Stimulated activated CD8-positive, alpha-beta memory T cell treated with anti-CD3 and anti-CD28 coated beads, Interleukin-7, amount 100 ng/mL, for 1 hour (primary cell): ENCODE measurements around the gene FNDC3B.

Source experiments
- DNase-seq, 2 donors: peaks; one replicate each; pipeline ENCODE4 v3.0.0-alpha.2; 2020; ENCODE audit warnings: low read depth in 2 of 2

The FNDC3B gene

DNA sequence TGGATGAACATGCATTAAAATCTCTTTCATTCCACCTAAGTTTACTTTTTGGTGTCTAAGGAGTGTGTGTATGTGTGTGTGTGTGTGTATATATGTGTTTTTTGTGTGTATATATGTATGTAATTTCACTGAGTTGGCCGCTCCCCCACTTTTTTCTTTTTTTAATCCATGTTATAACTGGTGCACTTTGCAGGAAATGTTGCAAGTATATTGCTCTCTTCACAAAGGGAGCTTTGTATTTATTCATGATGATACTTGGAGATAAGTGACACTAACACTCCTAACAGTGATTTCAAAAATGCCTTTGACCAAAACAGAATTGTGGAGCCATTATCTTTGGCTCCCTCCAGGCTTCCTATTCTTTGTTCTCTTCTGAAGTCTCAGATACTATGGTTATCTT, 95.8 kb downstream of the FNDC3B start:
- no peak for DNase-seq

DNA sequence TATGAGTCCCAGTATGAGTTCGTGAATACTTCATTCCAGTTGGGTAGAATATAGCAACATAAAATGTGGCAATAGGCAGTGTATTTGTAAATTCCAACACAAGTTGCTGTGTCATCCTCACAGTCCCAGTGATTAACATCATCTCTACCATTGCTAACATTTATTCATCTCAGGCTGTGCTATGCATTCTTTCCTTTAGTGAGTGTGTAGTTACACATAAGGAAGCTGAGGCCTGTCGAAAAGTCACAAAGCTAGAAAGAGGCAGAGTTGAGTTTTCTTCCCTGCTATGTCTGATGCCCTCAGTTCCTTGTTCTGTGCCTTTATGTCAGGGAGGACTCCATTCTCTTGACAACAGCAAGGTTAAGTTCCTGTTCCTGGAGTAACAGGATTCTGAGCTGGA, 96.4 kb downstream of the FNDC3B start:
- no peak for DNase-seq

DNA sequence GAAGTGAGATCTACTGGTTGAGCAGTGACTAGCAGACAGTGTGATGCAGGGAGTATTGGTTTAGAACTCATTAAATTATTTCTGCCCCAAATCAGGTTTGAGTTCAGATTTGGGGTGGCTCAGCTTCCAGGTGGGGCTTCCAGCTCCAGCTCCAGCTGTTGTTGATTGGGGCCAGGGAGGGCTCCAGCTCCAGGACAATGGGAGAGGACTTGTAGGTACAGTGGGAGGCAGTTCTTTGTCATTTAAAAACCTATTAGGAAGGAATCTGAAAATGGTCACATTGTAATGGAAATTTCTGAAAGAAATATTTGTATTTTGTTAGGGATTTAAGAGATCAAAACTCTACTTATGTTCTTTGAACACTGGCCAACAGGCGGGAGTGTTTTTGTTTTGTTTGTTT, 97.0 kb downstream of the FNDC3B start:
- no peak for DNase-seq

DNA sequence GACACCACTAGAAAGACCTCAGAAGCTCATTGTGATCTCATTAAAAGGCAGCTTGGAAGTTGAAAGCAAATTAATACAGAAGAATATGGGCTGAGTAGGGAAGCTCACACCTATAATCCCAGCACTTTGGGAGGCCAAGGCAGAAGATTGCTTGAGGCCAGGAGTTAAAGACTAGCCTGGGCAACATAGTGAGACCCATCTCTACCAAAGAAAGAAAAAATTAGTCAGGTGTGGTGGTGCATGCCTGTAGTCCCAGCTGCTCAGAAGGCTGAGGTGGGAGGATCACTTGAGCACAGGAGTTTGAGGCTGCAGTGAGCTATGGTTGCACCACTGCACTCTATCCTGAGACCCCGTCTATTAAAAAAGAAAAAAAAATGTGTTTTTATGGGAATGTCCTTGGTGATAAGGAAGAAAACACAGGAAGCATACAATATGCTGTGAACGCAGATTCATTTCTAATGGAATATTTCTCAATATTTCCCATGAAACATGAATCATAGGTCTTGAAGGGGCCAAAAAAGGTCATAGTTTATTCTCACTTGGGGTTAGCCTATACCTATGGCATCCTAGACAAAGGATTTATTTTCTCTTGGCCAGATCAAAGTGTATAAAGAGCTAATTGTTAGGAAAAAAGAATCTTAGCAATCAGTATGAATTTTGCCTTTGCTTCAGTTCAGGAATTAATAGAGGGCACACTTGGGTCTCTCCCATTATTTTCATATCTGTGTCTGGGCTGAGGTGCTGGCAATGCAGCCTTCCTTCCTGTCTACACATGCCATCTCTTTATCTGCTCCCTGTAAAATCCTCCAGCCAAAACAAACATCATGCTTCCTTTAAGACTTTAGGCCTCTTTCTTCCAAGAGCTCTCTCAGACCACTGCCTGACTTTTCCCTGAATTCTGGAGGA, 98.2 kb downstream of the FNDC3B start:
- no peak for DNase-seq

DNA sequence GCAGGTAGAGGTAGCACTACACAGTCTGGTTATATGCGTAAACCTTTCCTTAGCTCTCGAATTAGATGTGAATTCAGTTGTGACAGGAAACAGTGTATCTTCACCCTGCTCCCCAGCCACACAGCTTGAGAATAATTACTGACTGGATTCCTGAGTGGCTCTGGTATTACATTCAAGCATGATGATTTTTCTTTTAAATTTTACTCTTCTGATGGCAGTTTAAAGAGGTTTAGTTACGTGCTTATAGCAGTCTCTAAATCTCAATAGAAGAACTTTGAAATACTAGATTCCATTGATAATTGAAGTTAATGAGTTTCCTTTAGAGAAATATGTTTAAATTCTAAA, 98.8 kb downstream of the FNDC3B start:
- no peak for DNase-seq

DNA sequence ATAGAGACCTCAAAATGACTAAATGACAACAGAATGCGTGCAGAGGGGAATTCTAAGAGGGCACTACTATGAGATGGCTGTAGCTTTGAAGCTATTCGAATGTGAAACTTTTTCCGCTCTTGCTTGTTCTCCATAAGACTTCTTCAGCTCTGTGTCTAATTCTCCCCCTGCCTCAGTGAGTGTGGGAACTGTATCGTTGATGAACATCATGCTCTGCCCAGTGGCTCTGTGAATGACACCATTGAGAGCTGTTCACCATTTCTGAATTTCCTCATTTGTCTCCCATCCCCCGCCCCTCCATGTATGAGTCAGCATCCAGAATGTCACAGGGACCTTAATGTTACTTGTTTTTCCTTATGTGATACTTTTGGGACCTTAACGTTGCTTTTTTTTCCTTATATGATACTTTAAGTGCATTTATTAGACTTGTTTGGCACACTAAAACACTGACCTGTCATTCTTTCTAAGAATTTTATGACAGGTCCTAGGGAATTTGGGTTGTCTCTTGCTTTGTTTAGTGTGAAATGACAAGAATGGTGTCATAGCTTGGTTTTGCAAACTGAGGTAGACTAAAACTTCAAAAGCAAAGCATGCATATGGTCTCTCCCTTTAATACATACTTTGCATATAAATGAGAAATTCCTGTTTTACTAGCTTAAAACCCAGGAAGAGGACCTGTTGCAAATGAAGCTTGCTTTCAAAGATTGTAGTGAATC, 99.6 kb downstream of the FNDC3B start:
- DNase-seq, result no peak

DNA sequence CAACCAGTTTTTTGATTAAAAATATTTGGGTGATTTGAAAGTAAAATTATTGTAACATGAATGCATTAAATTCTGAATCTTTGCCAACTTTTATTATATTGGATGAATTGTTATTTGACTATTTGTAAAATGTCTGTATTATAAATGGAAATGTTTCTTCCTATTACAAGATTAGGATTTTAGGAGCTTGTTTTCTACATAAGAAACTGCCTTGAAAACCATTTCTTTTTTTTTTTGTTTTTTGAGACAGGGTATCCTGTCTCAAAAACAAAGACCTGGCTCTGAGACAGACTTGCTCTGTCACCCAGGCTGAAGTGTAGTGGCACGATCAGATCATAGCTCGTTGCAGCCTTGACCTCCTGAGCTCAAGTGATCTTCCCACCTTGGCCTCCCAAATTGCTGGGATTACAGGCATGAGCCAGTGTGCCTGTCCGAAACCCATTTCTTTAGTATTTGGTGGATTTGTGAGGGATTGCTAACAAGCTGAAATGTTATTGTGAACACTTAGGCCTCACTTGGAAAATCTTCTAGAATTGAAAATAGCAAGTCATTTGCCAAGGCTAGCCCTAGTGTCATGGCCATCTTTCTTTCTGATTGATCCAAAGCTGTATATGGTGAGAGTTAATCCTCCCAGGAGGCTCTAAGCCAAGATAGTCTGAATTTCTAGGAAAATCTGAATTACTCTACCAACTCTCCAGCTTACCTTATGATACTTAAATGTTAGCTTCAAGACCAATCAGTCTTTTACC, 100.3 kb downstream of the FNDC3B start:
- no peak for DNase-seq

DNA sequence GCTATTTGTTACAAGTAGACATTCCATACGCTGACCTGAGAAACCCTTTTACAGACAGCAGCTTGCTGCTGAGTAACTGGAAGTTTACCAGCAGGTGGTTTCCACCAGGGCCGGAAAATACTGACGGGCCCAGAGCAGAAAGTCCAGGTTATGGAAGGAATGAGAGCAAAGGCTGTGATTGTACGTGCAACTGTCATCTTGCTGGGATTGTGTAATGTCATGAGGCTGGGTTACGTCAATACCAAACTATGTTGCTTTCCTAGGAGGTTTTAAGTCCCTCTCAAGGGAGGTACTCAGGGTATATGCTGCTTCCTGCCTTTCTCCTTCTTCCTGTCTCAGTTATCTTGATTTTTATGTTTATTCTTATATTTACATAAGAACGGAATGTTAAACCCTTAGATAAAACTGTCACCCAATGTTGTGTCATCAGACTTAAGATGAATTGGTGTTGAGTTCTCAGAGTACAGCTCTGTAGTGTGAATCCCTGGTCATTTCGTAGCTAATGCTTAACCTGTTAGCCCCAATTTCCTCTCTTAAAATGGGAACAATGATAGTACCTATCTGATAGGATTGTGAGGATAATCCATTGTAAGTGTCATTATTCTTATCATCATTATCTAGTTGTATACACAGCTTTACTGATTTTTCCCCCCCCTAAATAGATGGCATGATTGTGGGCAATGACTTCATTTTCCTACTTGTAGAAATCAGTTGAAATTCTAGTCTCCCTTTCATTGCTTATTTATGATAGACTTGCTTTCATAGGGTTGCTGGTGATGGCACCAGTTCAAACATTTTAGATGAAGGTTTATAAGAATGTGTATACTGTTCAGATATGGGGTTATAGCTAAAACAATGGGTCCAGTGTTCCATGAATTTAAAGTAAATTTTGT, 101.4 kb downstream of the FNDC3B start:
- no peak for DNase-seq

DNA sequence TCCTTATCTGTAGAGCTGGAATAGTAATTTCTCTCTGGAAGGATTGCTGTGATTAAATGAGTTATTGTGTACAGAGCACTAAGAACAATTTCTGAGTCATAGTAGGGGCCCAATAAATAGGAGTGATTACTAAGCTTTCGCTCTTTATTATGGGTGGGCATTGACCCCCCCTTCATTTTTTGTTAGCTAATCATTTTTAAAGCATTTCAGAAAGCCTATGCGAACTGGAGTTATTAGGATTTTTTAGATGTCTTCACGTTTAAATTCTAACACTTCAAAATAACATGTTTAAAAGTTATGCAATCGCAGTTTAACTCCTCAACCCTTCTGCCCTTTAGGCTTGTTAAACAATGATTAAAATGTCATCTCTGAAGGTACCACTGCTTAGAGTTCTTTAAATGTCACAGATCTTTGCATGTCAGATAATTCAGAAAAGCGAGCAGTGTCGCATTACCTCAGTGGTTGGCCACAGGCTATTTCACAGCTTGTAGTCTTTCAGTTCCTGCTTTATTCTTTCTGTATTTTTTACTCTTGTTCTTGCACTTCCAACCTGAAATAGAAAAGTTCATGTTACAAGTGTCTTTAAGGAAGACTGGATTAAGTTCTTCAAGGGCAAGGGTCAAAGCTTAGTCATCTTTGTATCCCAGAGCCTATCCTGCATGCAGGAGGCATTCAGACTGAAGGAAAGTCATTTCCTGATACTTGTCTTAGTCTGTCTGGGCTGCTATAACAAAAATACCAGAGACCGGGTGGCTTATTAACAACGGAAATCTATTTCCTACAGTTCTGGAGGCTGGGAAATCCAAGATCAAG, 102.9 kb downstream of the FNDC3B start:
- DNase-seq, result no peak

DNA sequence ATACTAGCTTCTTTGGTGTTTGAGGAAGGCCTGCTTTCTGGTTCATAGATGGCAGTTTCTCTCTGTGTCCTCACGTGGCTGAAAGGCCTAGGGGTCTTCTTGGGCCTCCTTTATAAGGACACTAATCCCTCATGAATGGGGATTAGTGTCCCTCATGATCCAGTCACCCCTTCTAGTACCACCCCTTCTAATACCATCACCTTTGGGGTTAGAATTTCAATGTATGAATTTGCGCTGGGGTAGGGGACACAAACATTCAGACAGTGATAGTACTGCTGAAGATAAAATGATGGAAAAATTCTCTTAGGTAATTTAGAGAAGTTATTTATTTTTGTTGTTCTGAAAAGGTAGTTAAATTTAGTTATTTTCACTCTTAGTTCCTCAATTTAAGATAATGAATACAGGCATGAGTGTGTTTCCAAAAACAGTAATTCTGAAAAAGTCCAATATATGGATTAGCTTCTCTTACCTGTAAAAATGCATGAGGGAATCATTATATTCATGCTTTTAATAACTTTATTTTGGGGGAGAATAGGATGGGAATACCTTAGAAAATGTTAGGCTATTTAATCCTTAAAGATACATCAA, 103.6 kb downstream of the FNDC3B start:
- DNase-seq, result no peak

DNA sequence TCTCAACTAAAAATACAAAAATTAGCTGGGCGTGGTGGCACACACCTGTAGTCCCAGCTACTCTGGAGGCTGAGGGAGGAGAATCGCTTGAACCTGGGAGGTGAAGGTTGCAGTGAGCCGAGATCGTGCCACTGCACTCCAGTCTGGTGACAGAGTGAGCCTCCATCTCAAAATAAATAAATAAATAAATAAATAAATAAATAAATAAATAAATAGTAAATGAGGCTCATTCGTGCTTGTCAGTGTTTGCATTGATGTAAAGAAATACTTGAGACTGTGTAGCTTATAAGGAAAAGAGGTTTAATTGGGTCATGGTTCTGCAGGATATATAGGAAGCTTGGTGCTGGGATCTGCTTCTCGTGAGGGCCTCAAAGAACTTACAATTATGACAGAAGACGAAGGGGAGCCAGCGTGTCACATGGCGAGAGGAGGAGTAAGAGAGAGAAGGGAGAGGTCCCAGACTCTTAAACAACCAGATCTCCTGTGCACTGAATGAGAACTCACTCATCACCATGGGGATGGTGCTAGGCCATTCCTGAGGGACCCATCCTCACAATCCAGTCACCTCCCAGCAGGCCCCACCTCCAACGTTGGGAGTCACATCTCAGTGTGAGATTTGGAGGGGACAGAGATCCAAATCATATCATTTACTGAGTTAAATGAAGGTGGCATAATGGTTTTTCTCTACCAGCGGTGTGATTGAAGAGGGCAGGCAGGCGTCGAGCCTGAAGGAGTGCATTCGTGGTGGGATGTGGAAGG, 104.5 kb downstream of the FNDC3B start:
- no peak for DNase-seq

DNA sequence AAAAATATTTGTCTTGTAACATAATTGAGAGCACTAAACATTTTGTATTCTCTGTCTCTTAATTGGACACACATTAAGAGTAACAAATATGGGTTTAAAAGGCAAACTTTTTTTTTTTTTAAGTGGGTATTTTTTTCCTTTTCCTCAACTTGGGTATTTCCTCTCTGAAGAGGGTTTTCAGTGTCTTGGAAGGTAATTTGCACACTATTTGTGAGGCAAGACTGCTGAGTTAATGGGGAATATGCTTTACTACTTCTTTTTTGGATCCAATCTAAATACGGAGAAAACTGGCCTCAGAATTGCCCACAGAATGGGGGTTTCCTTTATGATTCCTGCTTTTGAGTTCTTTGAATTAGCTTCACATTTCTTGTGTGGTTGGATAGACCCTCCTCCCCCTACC, 105.2 kb downstream of the FNDC3B start:
- DNase-seq, result no peak

DNA sequence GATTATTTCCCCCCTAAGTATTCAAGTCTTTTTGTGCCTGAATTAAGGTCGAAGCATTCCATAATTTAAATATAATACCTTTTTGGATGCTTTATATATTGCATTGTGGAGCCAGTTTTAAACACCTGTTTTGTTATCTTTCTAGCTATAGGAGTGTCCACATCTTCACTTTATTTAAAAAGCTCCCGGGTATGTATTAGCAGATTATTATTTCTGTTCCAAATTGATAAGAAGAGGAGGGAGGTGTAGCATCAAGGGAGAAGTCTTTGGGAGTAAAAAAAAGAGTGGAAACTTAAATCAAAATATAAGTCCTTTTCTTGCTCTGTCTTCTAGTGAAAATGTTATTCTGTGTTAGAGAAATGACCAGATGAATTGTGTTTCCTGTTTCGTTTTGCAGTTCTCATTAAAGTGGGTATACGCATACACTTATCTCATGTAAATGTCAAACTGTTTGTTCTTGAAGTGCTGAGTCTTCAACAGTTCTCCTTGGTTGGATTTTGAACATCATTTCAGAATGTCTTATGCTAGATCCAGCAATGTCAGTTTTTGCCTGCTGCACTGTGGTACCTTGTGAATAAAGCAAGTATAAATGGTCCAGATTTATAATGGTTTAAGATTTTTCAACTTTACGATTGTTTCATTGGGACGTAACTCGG, 105.8 kb downstream of the FNDC3B start:
- no peak for DNase-seq

DNA sequence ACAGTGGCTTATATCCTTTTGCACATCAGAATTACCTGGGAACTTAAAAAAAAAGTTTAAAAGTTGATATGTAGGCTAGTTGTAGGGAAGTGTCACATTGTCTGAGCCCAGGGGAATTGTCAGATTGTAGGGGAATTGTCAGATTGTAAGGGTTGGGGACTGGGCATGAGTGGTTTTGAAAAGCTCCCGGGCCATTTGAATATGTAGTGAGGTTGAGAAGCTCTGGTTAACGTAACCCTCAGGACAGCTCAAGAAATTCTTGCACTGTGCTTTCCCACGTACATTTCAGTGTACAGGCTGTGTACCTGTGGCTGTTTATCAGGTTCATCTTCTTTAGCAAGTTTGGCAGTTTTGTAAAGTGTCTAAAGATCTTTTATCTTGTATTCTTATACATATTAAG, 107.0 kb downstream of the FNDC3B start:
- no peak for DNase-seq

DNA sequence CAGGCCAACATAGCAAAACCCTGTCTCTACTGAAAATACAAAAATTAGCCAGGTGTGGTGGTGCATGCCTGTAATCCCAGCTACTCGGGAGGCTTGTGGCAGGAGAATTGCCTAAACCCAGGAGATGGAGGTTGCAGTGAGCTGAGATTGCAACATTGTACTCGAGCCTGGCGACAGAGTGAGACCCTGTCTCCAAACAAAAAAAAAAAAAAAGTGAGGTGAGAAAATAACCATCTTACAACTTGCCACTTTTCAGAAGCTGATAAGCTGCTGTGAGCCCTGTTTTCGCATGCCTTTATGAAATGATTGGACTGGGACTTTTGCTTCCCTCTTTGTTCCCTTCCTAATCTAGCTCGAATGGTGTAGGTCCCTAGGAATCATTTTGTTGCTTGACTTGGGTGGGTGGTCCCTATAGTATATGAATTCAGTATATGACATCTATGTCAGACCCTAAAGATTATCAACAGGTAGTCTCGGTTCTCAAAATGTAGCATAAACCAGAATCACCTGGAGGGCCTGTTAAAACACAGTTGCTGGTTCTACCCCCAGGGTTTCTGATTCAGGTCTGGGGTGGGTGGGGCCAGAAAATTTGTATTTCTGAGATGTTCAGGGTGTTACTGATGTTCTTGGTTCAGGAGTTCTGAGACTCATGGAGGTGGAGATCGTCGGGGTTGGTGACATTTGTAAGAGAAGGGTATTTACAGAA, 107.9 kb downstream of the FNDC3B start:
- DNase-seq, result no peak

DNA sequence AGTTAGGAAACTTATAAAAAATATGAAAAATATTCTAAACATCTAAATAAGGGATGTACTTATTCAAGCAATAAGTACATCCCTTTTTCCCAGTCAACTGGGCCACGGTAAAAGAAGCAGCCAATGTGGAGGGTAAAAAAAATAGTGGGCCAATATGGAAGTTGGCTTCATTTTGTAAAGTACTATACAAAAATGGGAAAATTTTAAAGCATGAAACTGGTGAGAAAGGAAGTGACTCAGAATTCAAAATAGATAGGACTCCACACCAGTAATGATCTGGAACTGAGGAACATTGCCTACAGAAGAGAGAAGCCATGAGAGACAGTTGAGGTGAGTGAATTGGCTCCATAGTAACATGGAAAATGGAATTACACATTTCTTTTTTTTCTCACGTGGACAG, 108.9 kb downstream of the FNDC3B start:
- DNase-seq, result no peak

DNA sequence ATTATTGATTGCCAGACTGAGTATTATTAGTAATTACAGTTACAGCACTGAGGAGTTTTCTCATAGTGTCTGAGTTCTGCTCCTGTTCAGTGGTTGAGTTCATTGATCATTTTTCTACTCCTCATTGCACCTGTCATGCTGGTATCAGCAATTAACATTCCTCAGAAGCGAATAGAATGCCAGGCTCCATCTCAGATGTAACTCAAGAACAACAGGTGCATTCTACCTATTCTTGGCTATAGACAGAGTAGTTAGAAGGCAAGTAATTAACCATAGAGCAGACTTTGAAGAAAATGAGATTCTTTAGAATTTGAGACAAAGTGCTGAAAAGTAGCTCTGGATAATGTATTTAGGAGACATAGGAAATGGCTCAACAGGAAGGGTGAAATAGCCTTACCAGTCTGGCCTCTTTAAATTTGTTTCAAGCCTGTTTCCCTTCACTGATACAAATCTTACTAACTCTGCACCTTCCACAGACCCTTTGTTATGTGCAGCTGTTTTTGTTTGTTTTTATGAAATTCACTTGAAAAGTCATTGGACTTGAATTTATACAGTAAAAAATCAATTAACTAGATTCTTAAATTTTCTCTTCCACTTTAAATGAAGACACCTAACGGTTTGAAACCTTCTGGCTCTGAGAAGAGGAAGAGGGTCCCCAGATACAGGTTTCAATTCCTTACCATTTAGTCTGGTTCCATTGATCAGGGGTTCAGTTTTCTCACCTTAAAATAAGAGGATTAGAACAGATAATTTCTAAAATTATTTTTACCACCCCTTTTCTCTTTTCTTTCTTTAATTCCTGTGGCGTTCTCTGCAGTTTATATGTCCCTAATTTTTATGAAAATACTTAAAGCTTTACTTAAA, 109.6 kb downstream of the FNDC3B start:
- DNase-seq, result no peak
